GM12801 (cell line): ENCODE measurements around the gene TESPA1.

Source experiments
- CTCF ChIP-seq: IDR thresholded peaks from one replicate; pipeline ENCODE4 v1.5.1; 2011; ENCODE audit warnings: control low read depth; ENCODE audit not compliant: insufficient read length; ENCODE audit errors: extremely low read depth

The TESPA1 gene

GRCh38 chr12:54968181-54968730 lies 16.3 kb downstream of the TESPA1 start:
- TF ChIP-seq CTCF, result no peak

GRCh38 chr12:54967461-54967860 lies 17.1 kb downstream of the TESPA1 start:
- no peak for TF ChIP-seq CTCF

- no peak for TF ChIP-seq CTCF
Measured at GRCh38 chr12:54961190-54961589, 23.4 kb downstream of the TESPA1 start.

- no peak for TF ChIP-seq CTCF
Measured at GRCh38 chr12:54959291-54960018, 25.1 kb downstream of the TESPA1 start.

- no peak for TF ChIP-seq CTCF
Measured at GRCh38 chr12:54958048-54958658, 26.4 kb downstream of the TESPA1 start.

- TF ChIP-seq CTCF, result no peak
Measured at GRCh38 chr12:54956818-54957641, 27.5 kb downstream of the TESPA1 start.

- TF ChIP-seq CTCF, result no peak
Measured at GRCh38 chr12:54956322-54956721, 28.2 kb downstream of the TESPA1 start.
